GM21717 (cell line): ENCODE results near the gene PPP1R13B.

Source experiments
- ATAC-seq: cut with Tn5 transposase; IDR thresholded peaks from one replicate; pipeline ENCODE4 v1.9.1; 2021; ENCODE audit warnings: mild to moderate bottlenecking, moderate library complexity; ENCODE audit not compliant: unreplicated experiment

PPP1R13B gene

DNA sequence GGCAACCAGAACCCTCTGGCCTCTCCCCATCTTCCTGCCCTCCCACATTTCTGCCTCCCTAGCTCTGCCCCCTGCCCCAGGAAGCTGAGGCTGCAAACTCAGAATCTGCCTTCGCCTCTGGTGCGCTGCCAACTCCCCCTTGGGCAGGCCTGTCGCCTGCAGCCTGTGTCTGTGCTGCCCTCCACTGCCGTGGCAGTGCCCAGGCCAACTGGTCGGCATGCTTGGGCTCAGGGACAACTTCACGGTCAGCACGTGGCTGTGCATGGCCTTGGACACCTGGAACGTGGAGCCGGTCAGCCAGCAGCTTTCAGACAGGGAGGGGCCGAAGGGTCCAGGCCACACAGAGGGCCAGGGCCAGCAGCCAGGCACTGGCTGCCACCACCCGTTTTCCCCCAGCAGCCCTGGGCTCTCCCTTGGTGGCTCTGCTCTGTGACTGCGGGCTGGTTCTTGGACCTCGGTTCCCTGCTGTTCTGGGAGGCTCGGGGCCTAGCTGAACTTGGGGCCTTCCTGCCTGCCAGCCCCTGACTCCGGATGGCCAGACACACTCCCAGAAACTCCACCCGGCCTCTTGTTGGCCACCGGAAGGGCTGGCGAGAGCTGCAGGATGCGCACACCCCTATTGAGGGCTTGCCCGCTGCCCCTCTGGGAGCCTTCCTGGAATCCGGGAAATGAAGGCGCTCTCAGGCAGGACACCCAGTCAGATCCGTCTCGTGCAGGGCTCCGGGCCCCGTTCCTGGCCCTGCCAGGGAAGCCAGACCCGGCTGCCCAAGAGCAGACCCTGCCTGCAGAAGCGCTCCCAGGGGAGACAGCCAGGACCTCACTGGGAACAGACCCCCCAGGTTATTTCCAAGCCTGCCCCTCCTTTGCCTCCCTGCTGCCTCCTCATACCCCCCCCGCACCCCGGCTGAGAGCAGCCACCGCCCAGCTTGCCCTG is 34.2 kb upstream of the PPP1R13B start:
- no peak for ATAC-seq

DNA sequence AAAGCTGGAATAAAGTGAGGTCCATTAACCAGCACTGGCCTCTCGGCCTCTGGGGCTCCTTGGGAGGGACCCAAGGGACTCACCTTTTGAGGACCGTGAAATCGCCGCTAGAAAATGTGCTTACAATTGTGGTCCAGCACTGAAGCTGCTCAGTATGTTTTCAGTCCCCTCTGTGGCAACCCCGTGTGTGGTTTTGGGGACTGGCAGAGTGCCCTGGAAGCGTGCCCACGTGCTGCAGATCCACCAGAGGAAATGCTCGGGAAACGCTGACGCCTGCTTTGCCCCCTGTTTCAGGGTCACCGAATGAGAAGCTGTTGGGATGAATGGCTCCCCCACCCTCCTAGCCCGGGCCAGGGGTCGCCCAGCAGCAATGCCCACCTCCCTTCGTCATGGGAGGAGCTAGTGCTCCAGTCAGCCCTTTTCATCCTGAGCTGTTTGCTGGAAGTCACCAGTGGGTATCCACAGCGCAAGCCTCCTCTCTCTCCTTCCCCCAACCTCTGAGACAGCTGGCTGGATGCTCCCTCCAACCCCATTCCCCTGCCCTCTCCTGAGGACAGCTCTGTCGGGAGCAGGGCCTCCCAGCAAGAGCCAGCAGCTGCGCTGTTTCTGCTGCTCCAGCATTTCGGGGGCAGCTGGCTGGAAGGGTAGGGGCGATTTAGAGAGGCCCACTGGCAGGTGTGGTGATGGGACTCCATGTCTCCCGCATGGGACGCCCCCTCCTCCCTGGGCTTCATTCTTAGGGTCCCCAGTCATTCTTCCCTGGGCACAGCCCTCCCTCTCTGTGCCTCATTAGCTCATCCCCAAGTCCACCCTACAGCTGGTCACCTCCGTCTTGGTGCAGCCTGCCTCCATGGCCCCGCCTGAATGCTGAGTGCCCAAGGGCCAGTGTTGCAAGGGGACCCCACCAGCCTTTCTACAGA is 33.2 kb upstream of the PPP1R13B start:
- no peak for ATAC-seq

DNA sequence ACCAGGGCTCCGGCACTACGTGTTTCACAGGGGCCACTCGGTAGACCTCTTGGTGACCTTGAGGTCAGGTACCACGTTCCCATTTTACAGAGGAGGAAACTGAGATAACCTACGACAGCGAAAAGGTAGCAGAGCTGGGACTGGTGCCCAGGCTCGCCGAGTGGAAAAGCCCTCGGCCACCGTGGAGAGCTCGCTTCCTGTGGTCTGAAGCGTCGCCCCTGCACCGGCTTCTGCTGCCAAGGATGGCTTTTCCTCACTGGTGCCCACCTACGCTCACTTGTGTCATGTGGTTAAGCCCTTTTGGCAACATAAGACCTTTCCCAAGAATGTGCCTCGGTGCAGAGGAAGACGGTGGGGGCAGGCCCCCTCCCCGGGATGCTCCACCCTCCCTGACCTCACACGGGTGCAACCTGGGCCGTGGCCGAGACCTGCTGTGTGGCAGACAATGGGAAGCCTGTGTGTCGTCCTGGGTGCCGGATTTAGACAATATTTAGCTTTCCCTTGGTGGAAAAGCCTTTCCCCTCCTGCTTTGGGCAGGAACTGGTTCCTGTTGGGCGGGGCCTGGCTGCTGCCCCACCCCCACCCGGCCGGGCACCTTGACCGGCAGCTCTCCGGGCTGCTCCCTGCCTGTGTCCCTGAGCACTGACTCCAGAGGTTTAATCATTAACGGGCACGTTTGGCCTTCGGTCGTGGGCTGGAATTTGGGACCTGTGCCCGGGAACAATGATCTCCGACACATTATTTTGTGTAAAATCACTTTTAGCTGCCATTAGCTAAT is 32.4 kb upstream of the PPP1R13B start:
- ATAC-seq: no peak

DNA sequence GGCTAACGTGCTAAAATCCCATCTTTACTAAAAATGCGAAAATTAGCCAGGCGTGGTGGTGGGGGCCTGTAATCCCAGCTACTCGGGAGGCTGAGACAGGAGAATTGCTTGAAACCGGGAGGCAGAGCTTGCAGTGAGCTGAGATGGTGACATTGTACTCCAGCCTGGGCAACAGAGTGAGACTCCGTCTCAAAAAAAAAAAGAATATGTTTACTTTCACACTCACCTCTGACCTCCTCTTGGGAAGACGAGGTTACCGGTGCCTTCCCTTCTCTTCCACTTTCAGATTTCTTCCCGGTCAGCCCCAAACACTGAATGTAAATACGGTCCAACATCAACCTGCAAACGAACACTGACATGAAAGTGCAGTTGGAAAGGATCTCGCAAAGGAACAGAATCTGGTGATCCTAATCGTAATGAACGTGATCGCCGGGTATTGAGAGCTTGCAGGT is 31.8 kb upstream of the PPP1R13B start:
- no peak for ATAC-seq

DNA sequence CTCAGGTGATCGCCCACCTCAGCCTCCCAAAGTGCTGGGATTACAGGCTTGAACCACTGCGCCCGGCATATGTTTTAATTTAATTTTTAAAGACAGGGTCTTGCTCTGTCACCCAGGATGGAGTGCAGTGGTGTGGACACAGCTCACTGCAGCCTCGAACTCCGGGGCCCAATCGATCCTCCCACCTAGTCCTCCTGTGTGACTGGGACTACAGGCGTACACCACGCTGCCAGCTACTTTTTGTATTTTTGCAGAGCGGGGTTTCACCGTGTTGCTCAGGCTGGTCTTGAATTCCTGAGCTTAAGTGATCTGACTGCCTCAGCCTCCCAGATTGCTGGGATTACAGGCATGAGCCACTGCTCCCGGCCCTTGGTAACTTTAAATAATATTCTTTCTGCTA is 30.8 kb upstream of the PPP1R13B start:
- no peak for ATAC-seq

DNA sequence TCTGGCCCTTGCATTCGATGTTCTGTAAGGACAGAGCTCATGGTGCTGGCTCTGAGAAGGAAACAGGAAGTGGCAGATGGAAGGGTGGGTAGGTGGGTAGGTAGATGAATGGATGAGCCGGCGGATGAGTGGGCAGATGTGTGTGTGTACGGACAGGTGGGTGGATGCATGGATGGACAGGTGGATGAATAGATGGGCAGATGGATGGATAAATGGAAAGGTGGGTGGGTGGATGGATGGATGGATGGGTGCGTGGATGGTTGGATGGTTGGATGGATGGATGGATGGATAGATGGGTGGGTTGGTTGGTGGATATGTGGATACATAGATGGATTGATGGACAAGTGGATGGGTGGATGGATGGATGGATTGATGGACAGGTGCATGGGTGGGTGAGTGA is 27.6 kb upstream of the PPP1R13B start:
- no peak for ATAC-seq

DNA sequence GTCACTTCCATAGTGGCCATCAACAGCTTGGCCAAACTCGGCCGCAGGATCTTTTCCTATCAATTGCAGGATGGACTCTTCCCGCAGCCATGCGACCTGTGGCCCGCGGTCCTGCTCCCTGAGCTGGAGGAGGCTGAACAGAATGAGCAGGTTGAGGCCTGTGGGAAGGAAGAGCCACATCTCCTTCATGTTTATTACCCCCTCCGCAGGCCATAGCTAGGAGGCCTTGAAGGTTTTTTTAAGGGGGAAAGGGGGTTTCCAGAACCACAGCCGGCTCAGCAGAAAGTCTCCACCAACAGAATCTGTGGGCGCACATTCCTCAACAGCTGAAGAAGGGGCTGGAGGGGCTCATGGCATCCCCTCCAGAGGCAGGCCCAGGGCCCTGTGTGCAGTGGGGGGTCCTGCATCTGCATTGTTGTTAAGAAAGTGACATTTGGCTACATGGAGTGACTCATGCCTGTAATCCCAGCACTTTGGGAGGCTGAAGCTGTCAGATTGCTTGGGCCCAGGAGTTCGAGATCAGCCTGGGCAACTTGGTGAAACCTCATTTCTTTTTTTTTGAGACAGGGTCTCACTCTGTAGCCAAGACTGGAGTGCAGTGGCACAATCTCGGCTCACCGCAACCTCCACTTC is 25.2 kb upstream of the PPP1R13B start:
- ATAC-seq: no peak

DNA sequence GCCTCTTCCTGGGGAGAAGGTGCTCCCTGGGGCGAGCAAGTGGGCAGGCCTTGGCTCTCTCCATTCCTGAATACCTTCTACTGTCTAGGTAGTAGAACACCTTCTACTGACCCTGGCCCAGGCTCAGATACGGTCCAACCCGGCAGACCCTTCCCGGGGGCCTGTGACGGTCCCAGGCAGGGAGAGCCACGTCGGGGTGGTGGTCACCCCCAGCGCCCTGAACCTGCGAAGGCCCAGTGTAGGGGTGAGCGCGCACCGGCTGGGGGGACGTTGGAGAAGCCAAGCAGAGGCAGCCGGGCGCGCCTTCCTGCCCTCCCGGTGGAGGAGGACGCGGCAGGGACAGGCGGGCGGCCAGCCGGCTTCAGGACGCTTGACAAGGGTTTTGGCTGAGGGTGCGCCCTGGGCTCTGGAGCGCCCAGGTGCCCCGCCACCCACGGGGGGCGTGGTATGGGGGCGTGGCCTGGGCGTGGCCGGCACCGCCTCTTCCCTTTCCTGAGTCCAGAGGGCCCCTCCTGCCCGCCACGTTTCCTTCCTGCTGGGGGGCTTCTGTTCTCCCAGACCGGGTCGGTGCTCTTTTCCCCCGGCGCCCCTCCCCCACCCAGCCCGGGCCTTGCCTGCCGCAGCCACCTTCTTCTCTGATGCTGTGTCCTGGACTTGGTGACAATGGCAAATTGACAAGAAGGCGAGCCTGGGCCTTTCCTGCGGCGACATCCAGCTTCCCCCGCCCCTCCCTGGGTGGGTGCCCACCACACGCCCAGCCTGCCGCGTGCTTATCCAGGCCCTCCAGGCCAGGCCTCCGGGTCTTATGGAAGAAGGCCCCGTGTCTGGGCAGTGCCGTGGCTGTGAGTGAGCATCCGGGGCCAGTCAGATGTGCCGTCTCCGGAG is 24.5 kb upstream of the PPP1R13B start:
- peak; percentile 81 for ATAC-seq

DNA sequence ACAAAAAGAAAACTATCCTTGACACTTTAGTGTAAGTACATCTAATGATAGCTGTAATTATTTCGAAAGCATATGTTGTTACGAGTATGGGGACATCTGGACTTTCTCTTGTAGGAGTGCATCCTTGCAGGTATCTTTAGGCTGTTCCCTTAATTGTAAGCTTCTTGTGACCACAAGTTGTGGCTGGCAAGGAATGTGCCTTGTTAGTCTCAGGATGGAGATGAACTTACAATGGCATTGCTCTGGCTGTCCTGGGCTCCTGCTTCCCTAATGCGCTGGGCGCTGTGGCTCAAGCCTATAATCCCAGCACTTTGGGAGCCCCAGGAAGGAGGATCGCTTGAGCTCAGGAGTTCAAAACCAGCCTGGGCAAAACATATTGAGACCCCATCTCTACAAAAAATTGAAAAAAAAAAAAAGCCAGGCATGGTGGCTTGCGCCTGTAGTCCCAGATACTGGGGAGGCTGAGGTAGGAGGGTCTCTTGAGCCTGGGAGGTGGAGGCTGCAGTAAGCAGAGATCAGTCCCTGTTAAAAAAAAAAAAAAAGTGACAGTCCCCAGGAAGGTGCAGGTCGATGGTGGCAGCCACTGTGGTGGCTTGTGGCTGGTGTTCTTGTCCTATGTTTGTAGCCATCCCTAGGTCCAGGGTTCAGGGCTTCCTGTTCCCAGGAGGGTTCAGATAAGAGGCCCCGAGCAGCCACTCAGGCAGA is 23.7 kb upstream of the PPP1R13B start:
- ATAC-seq: no peak

DNA sequence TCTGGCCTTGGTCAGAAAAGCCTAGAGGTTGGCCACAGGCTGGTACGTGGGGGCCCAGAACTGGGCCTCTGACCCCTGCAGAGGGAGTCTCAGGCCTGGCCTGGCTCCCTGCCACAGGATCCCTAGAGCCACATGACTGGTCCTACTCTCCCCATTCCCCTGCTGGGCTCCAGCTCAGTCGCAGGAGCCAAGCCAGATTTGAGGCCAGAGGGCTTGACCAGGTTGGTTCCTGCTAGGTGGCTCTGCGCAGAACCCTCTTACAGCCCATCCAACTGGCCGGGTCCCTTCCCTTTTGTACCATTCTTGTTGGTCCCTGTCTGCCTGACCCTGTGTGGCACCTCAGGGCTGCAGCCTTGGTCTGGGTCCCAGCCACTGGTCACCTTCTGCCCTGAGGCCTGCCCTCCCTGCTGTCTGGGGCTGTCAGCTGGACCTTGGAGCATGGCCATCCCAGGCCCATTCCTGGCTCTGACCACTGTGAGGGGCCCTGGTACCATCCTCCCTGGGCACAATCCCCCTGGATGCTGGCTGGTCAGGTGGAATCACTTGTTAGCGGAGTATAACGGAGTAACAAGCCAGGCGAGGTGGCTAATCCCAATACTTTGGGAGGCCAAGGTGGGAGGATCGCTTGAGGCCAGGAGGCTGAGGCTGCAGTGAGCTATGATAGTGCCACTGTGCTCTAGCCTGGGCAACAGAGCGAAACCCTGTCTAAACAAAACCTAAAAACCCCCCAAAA is 22.9 kb upstream of the PPP1R13B start:
- no peak for ATAC-seq

GRCh38 chr14:103869406-103870143 is 22.2 kb upstream of the PPP1R13B start:
- ATAC-seq: no peak

DNA sequence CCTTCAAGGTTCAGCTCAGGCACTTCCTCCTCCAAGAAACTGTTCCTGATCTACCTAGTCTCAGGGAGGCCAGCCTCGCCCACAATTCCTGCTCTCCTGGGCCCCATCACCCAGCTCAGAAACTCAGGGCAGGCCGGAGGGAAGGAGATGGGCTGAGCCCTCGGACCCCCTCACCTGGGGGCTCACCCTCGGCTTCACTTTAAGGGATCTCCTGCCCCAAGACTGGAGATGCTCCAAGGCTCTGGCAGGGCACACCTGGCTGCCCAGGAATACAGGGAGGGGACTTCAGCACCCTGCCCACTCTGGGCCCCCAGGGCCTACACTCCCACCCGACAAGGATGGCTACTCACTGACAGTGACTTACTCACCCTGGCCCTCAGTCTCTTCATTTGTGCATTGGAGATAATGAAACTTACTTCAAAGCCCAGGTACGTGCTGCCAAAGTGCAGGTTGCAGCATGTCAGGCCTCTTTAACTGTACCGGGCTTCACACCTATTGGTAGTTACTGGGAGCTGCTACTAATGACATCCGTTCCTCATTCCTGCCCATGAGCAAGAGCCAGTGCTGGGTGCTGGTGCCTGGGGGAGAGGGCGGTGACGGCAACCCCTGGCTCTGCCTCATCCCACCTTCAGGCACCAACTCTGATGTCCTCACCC is 21.0 kb upstream of the PPP1R13B start:
- no peak for ATAC-seq

- no peak for ATAC-seq
These were observed 20.2 kb upstream of the PPP1R13B start for GRCh38 chr14:103867523-103867953.

- no peak for ATAC-seq
These were observed 19.6 kb upstream of the PPP1R13B start for GRCh38 chr14:103867020-103867419.

- no peak for ATAC-seq
These were observed 15.9 kb upstream of the PPP1R13B start for GRCh38 chr14:103863245-103863644.

- ATAC-seq: no peak
These were observed 15.0 kb upstream of the PPP1R13B start for GRCh38 chr14:103862393-103862782.
